Heart left ventricle (tissue), 16 donors: ENCODE measurements around the gene PCDHGA3. TPM values are rescaled to one million over a fixed set of nuclear protein-coding genes. Genes with fewer than 3 reads are reported as not detected.
A peak's percentile ranks its signal among the peaks of the same experiment; 100 is the strongest.

Experiments
- ATAC-seq, 4 donors: fragments of 200-7000 bp; cut with Tn5 transposase; one replicate each; pipeline ENCODE4 v1.9.1; 2020 to 2022; ENCODE audit warnings: moderate library complexity in 4 of 4, mild to moderate bottlenecking in 3 of 4, moderate number of reproducible peaks in 1 of 4
- DNase-seq, 5 donors: peaks; one replicate each; pipeline ENCODE4 v3.0.0-alpha.2; 2020
- H3K27ac ChIP-seq, 12 donors: fragments of 200-600 bp; sonication (generic) in 4 of 12; one replicate each; pipeline versions ENCODE4 v1.5.0 to v1.8.0; 2016 to 2022; ENCODE audit warnings: mild to moderate bottlenecking in 2 of 12
- H3K27me3 ChIP-seq, 9 donors: fragments of 200-600 bp; sonication (generic) in 2 of 9; one replicate each; pipeline versions ENCODE4 v1.5.1 to v1.8.0; 2016 to 2022; ENCODE audit warnings: mild to moderate bottlenecking in 3 of 9
- H3K36me3 ChIP-seq, 9 donors: fragments of 200-600 bp; sonication (generic) in 2 of 9; one replicate each; pipeline versions ENCODE4 v1.5.0 to v1.8.0; 2018 to 2022; ENCODE audit warnings: mild to moderate bottlenecking in 2 of 9
- H3K4me1 ChIP-seq, 12 donors: fragments of 200-600 bp; sonication (generic) in 4 of 12; one replicate each; pipeline versions ENCODE4 v1.5.0 to v1.8.0; 2016 to 2022; ENCODE audit warnings: mild to moderate bottlenecking in 3 of 12
- H3K4me3 ChIP-seq, 12 donors: fragments of 200-600 bp; sonication (generic) in 4 of 12; one replicate each; pipeline versions ENCODE4 v1.5.0 to v1.8.0; 2017 to 2022; ENCODE audit warnings: mild to moderate bottlenecking in 9 of 12, moderate library complexity in 4 of 12
- H3K9me3 ChIP-seq, 12 donors: fragments of 200-600 bp; sonication (generic) in 4 of 12; one replicate each; pipeline versions ENCODE4 v1.5.0 to v1.8.0; 2016 to 2022; ENCODE audit warnings: mild to moderate bottlenecking in 1 of 12
- CTCF ChIP-seq, 12 donors: fragments of 200-600 bp; sonication (generic) in 4 of 12; IDR thresholded peaks; one replicate each; pipeline versions ENCODE4 v1.5.0 to v1.8.0; 2018 to 2022; ENCODE audit warnings: antibody characterized with exemption in 12 of 12, mild to moderate bottlenecking in 5 of 12
- POLR2A ChIP-seq, 2 donors: fragments of 450-650 bp; IDR thresholded peaks; one replicate each; pipeline ENCODE4 v1.6.1; 2017; ENCODE audit warnings: antibody characterized with exemption in 2 of 2, mild to moderate bottlenecking in 2 of 2, moderate library complexity in 2 of 2
- WGBS, 4 donors: extraction: QIAGEN DNeasy Blood & Tissue Kit in 2 of 4; methylation state at CpG; one replicate each; pipeline versions ENCODE4 v1.1.5 to v1.1.7; 2013 to 2018; 5-methylcytosine and 5-hydroxymethylcytosine counted together
- intact Hi-C, 10 donors: fragments of 100-400 bp; cut with DNase I; formaldehyde crosslinking; loops; one replicate each; pipeline versions ENCODE4 v1.11.1 to v1.14.2; 2022
- polyA plus RNA-seq, 2 donors: library from polyadenylated mRNA; stranded (reverse); fragments of 200-250 nt; gene quantifications; one replicate each; pipeline ENCODE4 v1.2.3, GENCODE V29; 2013
- total RNA-seq, 9 donors: library from RNA; depleted of rRNA in 2 of 9; stranded (reverse); fragments of >200 nt in 2 of 9; fragmentation: NEBNext Ultra II Directional in 3 of 9; extraction: Animal tissue kit (Norgen Biotek cat#: 25700) in 3 of 9; gene quantifications; one replicate each; pipeline versions ENCODE4 v1.1.0 to v1.2.4, GENCODE V29; 2016 to 2023
- donor health status: ischemic (EF 13 %, LVEDD 7.1; RV severe dilation, severe dysfunction).
- donor health status: healthy with polysubstance abuse.
- donor health status: DM: no; HTN: yes; CAD: no.
- donor health status: DM: no; HTN: no; CAD: no.
- donor health status: ischemic (EF 25% LVEDD 6.9; RV normal size, moderate dysfunction).
- donor health status: ischemic (EF 25% LVEDD 5.7; RV mildly dilated, moderate dysfunction).
- donor health status: healthy.
- donor health status: DM: yes; HTN: yes; CAD: no.
- donor health status: ischemic (EF 35%, LVEDD 5.7; RV mildly dilated, moderate dysfunction).
- donor health status: nonischemic (EF 11% LVEDD 7.7; RV severe dilation, severe dysfunction).
- donor health status: DM: yes; HTN: yes; CAD: no.
- donor health status: PGD.
- donor health status: ischemic (EF 29% LVEDD 5.4; RV normal size, mild dysfunction).
- donor health status: nonischemic (EF 23%, LVEDD 6.1; RV moderate dilation, normal function).

The PCDHGA3 gene
- total and polyA plus RNA-seq, 11 donors, result 3.5 to 27.2 (median 13.3) TPM

GRCh38 chr5:141320225-141321169, 23.1 kb upstream of the PCDHGA3 start, which contains the start of gene TAF7:
Gene TAF7 (minus strand): TSS chr5:141320784. CDS start chr5:141320044, 740 bp downstream.
- ATAC-seq (peak; percentile 99 to 100 (median 100)), DNase-seq (peak; percentile 89 to 96 (median 93))
- intact Hi-C loops, result loop anchor here in 6 of 10 donors (2.0 to 10.0 kb wide), 4 partner anchors 204 to 244 kb away; no protein-coding TSS in a partner anchor
- H3K27ac ChIP-seq, result peak within 1 kb of the TSS; percentile 85 to 97 (median 92)
- WGBS, 4 donors, result 1% methylated on average over 64 to 67 of the region's 67 CpGs
- H3K4me3 ChIP-seq, result peak within 1 kb of the TSS; percentile 32 to 88 (median 74)
- no peaks in the 10 kb centered on the region for H3K27me3 ChIP-seq
- H3K36me3 ChIP-seq, result peaks cover 0 to 45% (median 13%) of the 10 kb centered on the region in 9 donors
- H3K4me1 ChIP-seq, result peaks cover 0 to 18% (median 8%) of the 10 kb centered on the region in 12 donors
- TF ChIP-seq CTCF (IDR thresholded peaks at IDR 0.05), result peak; percentile 70 to 91 (median 86)
- TF ChIP-seq POLR2A (IDR thresholded peaks at IDR 0.05), result peak; percentile 91 to 94
- peaks cover 4 to 73% (median 50%) of the 10 kb centered on the region in 12 donors for H3K9me3 ChIP-seq

- WGBS, 4 donors, result 88 to 94% (median 92%) methylated on average over 3 of the region's 3 CpGs
- no peaks in the 10 kb centered on the region for H3K27me3 ChIP-seq
- intact Hi-C loops, result loop anchor here in 4 of 10 donors (5.0 to 10.0 kb wide), 3 partner anchors 203 to 243 kb away; no protein-coding TSS in a partner anchor
Measured at GRCh38 chr5:141322261-141322660, 21.4 kb upstream of the PCDHGA3 start.

GRCh38 chr5:141326088-141326854, 17.4 kb upstream of the PCDHGA3 start:
- ATAC-seq (peak; percentile 77 to 94 (median 92)), DNase-seq (peak; percentile 63 to 82 (median 74))
- Histone ChIP-seq H3K4me1 (peaks cover 0 to 9% (median 1%) of the 10 kb centered on the region in 12 donors), H3K4me3 (peak overlapping the region; percentile 14 to 63 (median 52)), H3K27me3 (peaks cover 0 to 10% (median 0%) of the 10 kb centered on the region in 9 donors), H3K9me3 (peaks cover 0 to 59% (median 17%) of the 10 kb centered on the region in 12 donors), H3K36me3 (peaks cover 0 to 6% (median 0%) of the 10 kb centered on the region in 9 donors), H3K27ac (peak overlapping the region; percentile 36 to 84 (median 76))
- intact Hi-C loops, result loop anchor here in 4 of 10 donors (5.0 to 10.0 kb wide), 3 partner anchors 199 to 239 kb away; no protein-coding TSS in a partner anchor
- TF ChIP-seq POLR2A (IDR thresholded peaks at IDR 0.05) (peak in 1 of 2 donors; percentile 50), CTCF (IDR thresholded peaks at IDR 0.05) (peak; percentile 37 to 71 (median 56))
- 6 to 12% (median 8%) methylated on average over 27 of the region's 27 CpGs for WGBS, 4 donors

More at GRCh38 chr5:141322261-141322660, 21.4 kb upstream of the PCDHGA3 start:
- DNase-seq (no peak), ATAC-seq (no peak)
- peaks cover 0 to 27% (median 13%) of the 10 kb centered on the region in 9 donors for H3K36me3 ChIP-seq
- no peak for TF ChIP-seq CTCF (IDR thresholded peaks at IDR 0.05)
- no peak for TF ChIP-seq POLR2A (IDR thresholded peaks at IDR 0.05)
- H3K27ac ChIP-seq, result no peak overlapping the region
- H3K4me3 ChIP-seq, result no peak overlapping the region
- peaks cover 4 to 61% (median 34%) of the 10 kb centered on the region in 12 donors for H3K9me3 ChIP-seq
- H3K4me1 ChIP-seq, result peaks cover 0 to 21% (median 9%) of the 10 kb centered on the region in 12 donors
